ENCODE data around the gene C6orf132. TPM values are rescaled to one million over a fixed set of nuclear protein-coding genes. Genes with fewer than 3 reads are reported as not detected.
A peak's percentile ranks its signal among the peaks of the same experiment; 100 is the strongest.

The C6orf132 gene
- total RNA-seq, 1 donor from 2014 or later: 0.26 TPM

DNA sequence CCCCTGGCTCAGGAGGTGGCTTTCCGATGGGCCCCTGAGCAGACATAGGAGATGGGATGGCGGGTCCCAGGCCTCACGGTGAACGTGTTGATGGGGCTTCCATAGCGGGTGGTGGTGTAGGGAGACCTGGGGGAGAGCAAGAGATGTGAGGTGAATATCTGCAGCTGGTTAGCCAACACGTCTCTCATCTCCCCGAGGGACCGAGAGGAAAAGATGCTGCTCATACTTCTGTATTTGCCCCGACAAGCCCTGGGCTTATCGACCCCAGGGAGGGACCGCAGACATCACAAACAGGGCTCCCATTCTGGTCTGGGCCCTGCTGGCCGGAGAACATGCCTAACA lies 38.7 kb downstream of the C6orf132 start:
- peaks cover 10% of the 10 kb centered on the region for H3K4me1 Mint-ChIP-seq
- no peaks in the 10 kb centered on the region for H3K36me3 Mint-ChIP-seq (ENCODE audit: low read depth)

DNA sequence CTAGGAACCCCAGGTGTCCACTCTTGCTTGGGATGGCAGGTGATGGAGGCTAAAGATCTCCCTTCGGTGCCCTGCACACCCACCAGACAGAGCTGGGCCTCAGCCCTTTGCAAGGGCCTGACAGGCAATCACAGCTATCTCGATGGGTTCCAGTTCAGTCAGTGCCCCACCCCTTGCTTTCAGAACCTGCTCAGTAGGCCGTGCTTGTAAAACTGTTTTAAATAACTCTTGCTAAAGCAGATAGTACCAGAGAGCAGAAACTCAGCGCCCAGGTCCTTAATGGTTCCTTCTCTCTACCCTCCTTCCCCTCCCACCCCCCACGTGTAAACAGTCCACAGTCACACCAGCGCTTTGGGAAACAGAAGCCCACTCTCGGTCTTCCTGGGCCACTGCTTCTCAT lies 39.2 kb downstream of the C6orf132 start:
- TF ChIP-seq, protein P1, sequence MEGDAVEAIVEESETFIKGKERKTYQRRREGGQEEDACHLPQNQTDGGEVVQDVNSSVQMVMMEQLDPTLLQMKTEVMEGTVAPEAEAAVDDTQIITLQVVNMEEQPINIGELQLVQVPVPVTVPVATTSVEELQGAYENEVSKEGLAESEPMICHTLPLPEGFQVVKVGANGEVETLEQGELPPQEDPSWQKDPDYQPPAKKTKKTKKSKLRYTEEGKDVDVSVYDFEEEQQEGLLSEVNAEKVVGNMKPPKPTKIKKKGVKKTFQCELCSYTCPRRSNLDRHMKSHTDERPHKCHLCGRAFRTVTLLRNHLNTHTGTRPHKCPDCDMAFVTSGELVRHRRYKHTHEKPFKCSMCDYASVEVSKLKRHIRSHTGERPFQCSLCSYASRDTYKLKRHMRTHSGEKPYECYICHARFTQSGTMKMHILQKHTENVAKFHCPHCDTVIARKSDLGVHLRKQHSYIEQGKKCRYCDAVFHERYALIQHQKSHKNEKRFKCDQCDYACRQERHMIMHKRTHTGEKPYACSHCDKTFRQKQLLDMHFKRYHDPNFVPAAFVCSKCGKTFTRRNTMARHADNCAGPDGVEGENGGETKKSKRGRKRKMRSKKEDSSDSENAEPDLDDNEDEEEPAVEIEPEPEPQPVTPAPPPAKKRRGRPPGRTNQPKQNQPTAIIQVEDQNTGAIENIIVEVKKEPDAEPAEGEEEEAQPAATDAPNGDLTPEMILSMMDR (conservative IDR thresholded peaks at IDR 0.05): no peak
- H3K27me3 Mint-ChIP-seq (ENCODE audit: low read depth): peaks cover 1% of the 10 kb centered on the region
- no peaks in the 10 kb centered on the region for H3K36me3 Mint-ChIP-seq (ENCODE audit: low read depth)
- H3K9me3 Mint-ChIP-seq: no peaks in the 10 kb centered on the region
- peaks cover 10% of the 10 kb centered on the region for H3K4me1 Mint-ChIP-seq
- no peak overlapping the region for H3K27ac Mint-ChIP-seq (ENCODE audit: unreplicated experiment)
- peak overlapping the region; percentile 54 for H3K4me3 Mint-ChIP-seq
- DNase-seq (ENCODE audit: low read depth, low spot score): no peak

More for the DNA sequence above, 38.7 kb downstream of the C6orf132 start:
- H3K4me3 Mint-ChIP-seq: peak overlapping the region; percentile 54
- peaks cover 2% of the 10 kb centered on the region for H3K27me3 Mint-ChIP-seq (ENCODE audit: low read depth)
- no peak for DNase-seq (ENCODE audit: low read depth, low spot score)
- H3K9me3 Mint-ChIP-seq: no peaks in the 10 kb centered on the region
- TF ChIP-seq, protein P1 (conservative IDR thresholded peaks at IDR 0.05): no peak
- H3K27ac Mint-ChIP-seq (ENCODE audit: unreplicated experiment): no peak overlapping the region

DNA sequence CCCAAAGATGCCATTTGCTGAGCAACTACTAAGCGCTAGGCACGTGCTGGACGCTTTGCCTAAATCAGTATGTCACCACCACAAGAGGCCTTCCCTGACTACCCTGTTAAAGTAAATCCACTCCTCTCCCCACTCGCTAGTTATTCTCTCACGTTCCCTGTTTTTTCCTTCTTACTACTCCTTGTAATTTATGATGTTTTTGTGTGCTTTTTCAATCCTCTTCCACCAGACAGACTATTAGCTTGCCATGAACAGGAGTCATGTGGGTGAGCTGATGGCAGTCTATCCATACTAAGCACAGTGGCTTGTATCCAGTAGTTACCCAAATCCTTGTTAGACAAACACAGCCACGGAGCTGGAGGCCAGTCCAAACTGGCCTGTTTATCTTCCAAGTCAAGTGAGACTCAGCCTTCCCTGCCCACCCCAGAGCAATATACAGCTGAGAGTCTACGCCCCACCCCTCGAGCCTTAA lies 41.2 kb downstream of the C6orf132 start:
- H3K27ac Mint-ChIP-seq (ENCODE audit: unreplicated experiment): no peak overlapping the region
- no peak for DNase-seq (ENCODE audit: low read depth, low spot score)
- no peaks in the 10 kb centered on the region for H3K9me3 Mint-ChIP-seq
- no peaks in the 10 kb centered on the region for H3K36me3 Mint-ChIP-seq (ENCODE audit: low read depth)
- no peaks in the 10 kb centered on the region for H3K27me3 Mint-ChIP-seq (ENCODE audit: low read depth)
- H3K4me3 Mint-ChIP-seq: no peak overlapping the region
- TF ChIP-seq, protein P1 (conservative IDR thresholded peaks at IDR 0.05): no peak
- H3K4me1 Mint-ChIP-seq: peaks cover 10% of the 10 kb centered on the region

DNA sequence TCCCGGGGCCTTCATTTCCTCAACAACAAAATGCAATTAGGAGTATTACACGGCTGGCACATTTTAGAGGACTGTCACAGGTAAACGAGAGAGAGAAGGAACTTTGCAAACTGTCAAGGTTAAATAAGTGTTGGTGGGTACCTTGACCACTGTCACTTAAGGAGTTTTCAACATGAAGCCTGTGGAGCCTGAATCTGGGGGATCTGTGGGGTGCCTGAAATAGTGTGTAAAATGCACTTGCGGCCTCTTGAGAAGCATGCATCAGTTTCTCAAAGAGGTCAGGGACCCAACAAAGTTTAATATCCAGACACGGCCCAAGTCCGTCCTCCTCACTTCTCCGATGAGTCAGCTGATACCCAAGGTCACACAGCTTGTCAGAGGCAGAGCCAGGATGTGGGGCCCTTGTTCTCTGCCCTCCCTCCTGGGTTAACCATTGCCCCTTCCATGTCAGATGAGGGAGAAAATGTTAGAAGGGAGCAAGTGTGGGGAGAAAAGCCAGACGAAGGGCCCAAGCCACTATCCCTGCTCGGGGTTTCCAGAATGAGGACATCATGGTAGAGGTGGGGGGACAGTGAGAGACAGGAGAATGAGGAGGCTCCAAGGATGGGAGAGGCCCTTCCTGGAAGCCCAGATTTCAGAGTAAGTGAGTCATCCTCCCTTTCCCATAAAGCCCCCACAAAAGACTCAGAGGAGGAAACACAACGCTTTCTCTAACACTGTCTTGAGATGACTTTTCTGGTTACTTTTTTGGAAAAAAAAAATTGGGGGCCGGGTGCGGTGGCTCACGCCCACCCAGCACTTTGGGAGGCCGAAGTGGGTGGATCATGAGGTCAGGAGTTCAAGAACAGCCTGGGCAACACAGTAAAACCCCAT lies 42.2 kb downstream of the C6orf132 start:
- TF ChIP-seq, protein P1 (conservative IDR thresholded peaks at IDR 0.05): no peak
- H3K27me3 Mint-ChIP-seq (ENCODE audit: low read depth): no peaks in the 10 kb centered on the region

DNA sequence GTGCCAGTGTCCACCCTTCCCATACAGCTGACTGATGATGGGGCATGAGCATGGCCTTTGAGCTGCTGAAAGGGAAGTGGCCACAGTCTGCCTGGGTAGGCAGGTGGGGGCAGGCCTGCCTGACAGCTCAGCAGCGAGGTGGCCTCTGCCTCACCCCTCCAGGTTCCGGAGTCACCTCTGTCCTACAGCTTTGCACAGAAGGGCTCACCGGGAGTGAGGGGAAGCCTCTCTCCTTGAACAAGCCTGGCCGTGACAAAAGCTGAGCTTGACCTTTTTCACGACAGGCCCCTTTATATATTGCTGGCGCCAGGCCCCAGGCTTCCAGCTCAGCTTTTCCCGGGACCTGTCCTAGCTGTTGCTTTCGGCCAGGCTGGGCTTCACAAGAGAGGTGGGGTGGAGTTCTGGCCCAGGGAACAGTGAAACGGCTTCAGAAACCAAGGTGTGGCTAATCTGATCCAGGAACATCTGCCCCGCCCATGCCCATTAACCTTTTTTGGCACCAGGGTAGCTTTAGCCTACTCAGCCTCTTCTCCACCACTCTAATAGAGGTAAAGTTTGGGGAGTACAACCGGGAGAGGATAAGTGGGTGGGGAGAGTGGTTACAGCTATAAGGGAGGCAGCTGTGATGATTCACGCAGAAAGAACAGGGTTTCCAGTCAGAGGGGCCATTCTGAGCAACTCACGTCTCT lies 42.9 kb downstream of the C6orf132 start:
- no peak overlapping the region for H3K27ac Mint-ChIP-seq (ENCODE audit: unreplicated experiment)
- DNase-seq (ENCODE audit: low read depth, low spot score): no peak
- no peak overlapping the region for H3K4me3 Mint-ChIP-seq

More for the DNA sequence above, 42.2 kb downstream of the C6orf132 start:
- Mint-ChIP-seq H3K4me3 (no peak overlapping the region), H3K4me1 (peaks cover 10% of the 10 kb centered on the region), H3K9me3 (no peaks in the 10 kb centered on the region), H3K27ac (ENCODE audit: unreplicated experiment) (no peak overlapping the region), H3K36me3 (ENCODE audit: low read depth) (no peaks in the 10 kb centered on the region)
- DNase-seq (ENCODE audit: low read depth, low spot score): no peak

More for the DNA sequence above, 42.9 kb downstream of the C6orf132 start:
- H3K27me3 Mint-ChIP-seq (ENCODE audit: low read depth): no peaks in the 10 kb centered on the region
- no peaks in the 10 kb centered on the region for H3K36me3 Mint-ChIP-seq (ENCODE audit: low read depth)
- peaks cover 10% of the 10 kb centered on the region for H3K4me1 Mint-ChIP-seq
- no peaks in the 10 kb centered on the region for H3K9me3 Mint-ChIP-seq
- TF ChIP-seq, protein P1 (conservative IDR thresholded peaks at IDR 0.05): no peak
